HG02973 (cell line): ENCODE measurements around the gene LRRC32.

Experiments
- ATAC-seq: cut with Tn5 transposase; IDR thresholded peaks from one replicate; pipeline ENCODE4 v1.9.1; 2021; ENCODE audit warnings: moderate library complexity; ENCODE audit not compliant: unreplicated experiment

LRRC32 gene

GRCh38 chr11:76699451-76700091 is 29.0 kb upstream of the LRRC32 start:
- ATAC-seq: no peak

- ATAC-seq: no peak
These were observed 27.9 kb upstream of the LRRC32 start for GRCh38 chr11:76698321-76699043.

GRCh38 chr11:76696756-76697155 is 26.2 kb upstream of the LRRC32 start:
- ATAC-seq: no peak

GRCh38 chr11:76695771-76696170 is 25.2 kb upstream of the LRRC32 start:
- ATAC-seq: no peak

GRCh38 chr11:76695133-76695532 is 24.6 kb upstream of the LRRC32 start:
- no peak for ATAC-seq

DNA sequence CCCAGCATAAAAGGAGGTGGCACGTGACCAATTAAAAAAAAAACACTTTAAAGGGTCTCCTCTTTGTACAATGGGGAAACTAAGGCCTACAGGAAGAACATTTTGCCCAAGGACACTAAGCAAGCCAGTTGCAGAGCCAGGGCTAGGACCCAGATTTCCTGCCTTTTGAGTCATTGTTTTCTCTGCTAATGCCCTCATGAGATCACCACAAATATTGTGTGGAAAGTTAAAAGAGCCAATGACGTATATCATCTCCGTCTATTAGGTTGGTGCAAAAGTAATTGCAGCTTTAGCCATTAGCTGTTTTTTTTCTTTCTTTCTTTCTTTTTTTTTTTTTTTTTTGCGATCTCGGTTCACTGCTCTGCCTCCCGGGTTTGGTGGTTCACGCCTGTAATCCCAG is 24.1 kb upstream of the LRRC32 start:
- ATAC-seq: no peak

- ATAC-seq: no peak
These were observed 23.3 kb upstream of the LRRC32 start for GRCh38 chr11:76693806-76694205.

GRCh38 chr11:76692956-76693355 is 22.4 kb upstream of the LRRC32 start:
- ATAC-seq: no peak

- ATAC-seq: no peak
These were observed 21.1 kb upstream of the LRRC32 start for GRCh38 chr11:76691655-76692054.

- no peak for ATAC-seq
These were observed 20.2 kb upstream of the LRRC32 start for GRCh38 chr11:76690736-76691135.

DNA sequence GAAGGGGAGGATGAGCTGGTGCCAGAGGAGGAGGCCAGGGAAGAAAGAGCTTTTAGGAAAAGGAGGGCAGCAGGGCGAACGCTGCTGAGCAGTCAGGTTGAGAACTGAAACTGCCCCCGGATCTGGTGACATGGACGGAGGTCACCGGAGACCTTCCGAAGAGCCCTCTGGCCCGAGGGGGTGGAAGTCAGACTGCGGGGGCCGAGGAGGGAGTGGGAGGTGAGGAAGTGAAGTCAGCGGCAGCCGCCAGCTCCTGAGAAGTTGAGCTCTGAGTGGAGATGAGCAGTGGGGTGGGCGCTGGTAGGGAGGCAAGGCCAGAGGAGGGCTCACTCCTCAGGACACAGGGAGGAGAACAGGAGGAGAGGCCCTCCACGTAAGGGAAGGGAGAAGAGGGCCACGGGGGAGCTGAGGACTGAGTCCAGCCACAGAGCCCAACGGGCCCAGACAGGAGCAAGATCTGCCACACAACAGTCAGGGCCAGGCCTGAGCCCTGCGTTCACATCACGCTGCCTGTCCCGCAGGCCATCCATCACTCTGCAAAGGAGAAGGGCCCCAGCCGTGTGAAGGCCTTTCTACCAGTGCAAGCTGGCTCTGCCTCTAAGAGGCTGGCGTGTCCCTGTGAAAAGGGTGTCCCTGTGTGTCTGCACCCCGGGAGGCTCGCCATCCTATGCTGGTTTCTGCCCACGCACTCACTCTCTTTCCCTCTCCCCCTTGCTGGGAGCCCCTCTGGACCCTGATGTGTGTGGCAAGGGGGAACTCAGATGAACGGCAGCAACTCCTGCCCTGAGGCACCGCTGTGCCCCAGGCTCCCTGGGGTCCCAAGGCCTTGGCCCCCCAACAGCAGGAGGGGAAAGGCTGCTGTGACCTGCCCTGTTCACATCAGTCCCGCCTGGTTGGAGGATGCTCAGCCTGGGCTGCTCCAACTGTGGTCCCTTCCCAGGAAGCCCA is 19.0 kb upstream of the LRRC32 start:
- ATAC-seq: no peak

DNA sequence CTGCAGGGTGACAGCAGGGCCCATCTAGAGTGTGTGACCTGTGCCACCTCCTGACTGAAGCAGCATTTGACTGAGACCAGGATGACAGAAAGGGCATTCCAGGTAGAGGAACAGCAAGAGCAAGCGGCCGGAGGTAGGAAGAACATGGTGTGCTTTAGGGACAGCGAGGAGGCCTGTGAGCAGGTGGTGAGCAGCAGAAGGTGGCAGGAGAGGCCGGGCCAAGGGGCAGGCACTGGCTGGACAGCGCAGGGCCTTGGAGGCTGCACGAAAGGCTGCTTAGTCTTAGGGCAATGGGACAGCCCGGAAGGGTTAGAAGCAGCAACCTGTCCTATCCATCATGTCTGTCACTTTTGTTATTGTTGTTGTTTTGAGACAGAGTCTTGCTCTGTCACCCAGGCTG is 17.6 kb upstream of the LRRC32 start:
- no peak for ATAC-seq

- no peak for ATAC-seq
These were observed 15.9 kb upstream of the LRRC32 start for GRCh38 chr11:76686261-76687079.

- no peak for ATAC-seq
These were observed 15.3 kb upstream of the LRRC32 start for GRCh38 chr11:76685831-76686230.

GRCh38 chr11:76685237-76685636 is 14.7 kb upstream of the LRRC32 start:
- ATAC-seq: no peak

- no peak for ATAC-seq
These were observed 14.0 kb upstream of the LRRC32 start for GRCh38 chr11:76684516-76684915.

- no peak for ATAC-seq
These were observed 12.9 kb upstream of the LRRC32 start for GRCh38 chr11:76683161-76684095.

GRCh38 chr11:76682684-76683083 is 12.1 kb upstream of the LRRC32 start:
- no peak for ATAC-seq

DNA sequence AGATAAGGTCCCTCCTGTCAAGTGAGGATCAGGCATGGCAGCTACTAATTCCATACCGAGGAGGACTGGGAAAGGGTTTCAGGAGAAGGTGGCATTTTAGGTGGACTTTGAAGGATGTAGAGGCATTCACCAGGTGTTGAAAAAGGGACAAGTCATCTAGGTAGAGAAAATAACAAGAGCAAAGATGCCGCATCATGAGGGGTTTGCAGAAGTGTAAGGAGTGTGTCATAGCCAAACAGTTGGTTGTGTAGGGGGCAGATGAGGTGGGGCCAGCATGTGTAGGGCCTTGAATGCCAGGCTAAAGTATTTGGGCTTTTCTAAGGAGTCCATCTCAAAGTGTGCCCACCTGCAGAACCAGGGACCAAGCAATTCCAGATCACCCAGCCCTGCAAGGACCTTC is 11.6 kb upstream of the LRRC32 start:
- ATAC-seq: no peak
